SU-DHL-6 (cell line): ENCODE measurements around the gene VTI1A.

ENCODE experiments used
- H2AFZ ChIP-seq: fragments of 200-600 bp; sonication (generic); 2 replicates; pipeline ENCODE4 v1.6.1; 2014; ENCODE audit warnings: low read depth, mild to moderate bottlenecking, moderate library complexity, mixed read lengths, antibody characterized with exemption, low read length; ENCODE audit not compliant: severe bottlenecking
- H3F3A ChIP-seq: fragments of 200-600 bp; shearing (Covaris generic); 2 replicates; pipeline ENCODE4 v1.6.0; 2016; ENCODE audit warnings: antibody characterized with exemption, mild to moderate bottlenecking; ENCODE audit not compliant: insufficient read depth
- H3K27ac ChIP-seq: fragments of 200-600 bp; sonication (generic); 2 replicates; pipeline ENCODE4 v1.5.1; 2016; ENCODE audit warnings: low read depth, mild to moderate bottlenecking, low read length, moderate library complexity, mixed read lengths
- H3K27me3 ChIP-seq: fragments of 200-600 bp; sonication (generic), shearing (Covaris generic); 2 replicates; pipeline ENCODE4 v1.6.0; 2014; ENCODE audit warnings: mild to moderate bottlenecking, low read length
- H3K36me3 ChIP-seq: fragments of 200-600 bp; sonication (generic); 2 replicates; pipeline ENCODE4 v1.6.1; 2014; ENCODE audit warnings: mild to moderate bottlenecking, low read length, mixed read lengths
- H3K4me2 ChIP-seq: fragments of 300-600, 200-600 bp; shearing (Covaris generic), sonication (generic); 2 replicates; pipeline ENCODE4 v1.6.0; 2014; ENCODE audit warnings: low read length, low read depth, mild to moderate bottlenecking; ENCODE audit not compliant: poor library complexity, severe bottlenecking
- H3K4me3 ChIP-seq: fragments of 200-600 bp; sonication (generic); 2 replicates; pipeline ENCODE4 v1.5.1; 2014; ENCODE audit warnings: antibody characterized with exemption, low read length, mild to moderate bottlenecking, mixed read lengths; ENCODE audit not compliant: insufficient read depth, poor library complexity, severe bottlenecking
- H3K79me2 ChIP-seq: fragments of 200-600 bp; sonication (generic); 2 replicates; pipeline ENCODE4 v1.6.1; 2014; ENCODE audit warnings: mild to moderate bottlenecking, low read length, moderate library complexity; ENCODE audit not compliant: insufficient read depth
- H3K9ac ChIP-seq: fragments of 200-600 bp; sonication (generic); 2 replicates; pipeline ENCODE4 v1.7.0; 2014; ENCODE audit warnings: mild to moderate bottlenecking, low read length
- H3K9me2 ChIP-seq: fragments of 200-600 bp; sonication (generic); replicated peaks from 2 replicates; pipeline ENCODE4 v1.6.1; 2014; ENCODE audit warnings: low read length; ENCODE audit not compliant: insufficient read depth
- H3K9me3 ChIP-seq: fragments of 200-600 bp; sonication (generic); 2 replicates; pipeline ENCODE4 v1.6.1; 2014; ENCODE audit warnings: low read length, mixed read lengths; ENCODE audit not compliant: insufficient read depth
- H4K20me1 ChIP-seq: fragments of 200-600 bp; sonication (generic); 2 replicates; pipeline ENCODE4 v1.6.1; 2014; ENCODE audit warnings: low read depth, mild to moderate bottlenecking, antibody characterized with exemption, low read length, moderate library complexity, mixed read lengths
- EZH2phosphoT487 ChIP-seq: fragments of 200-600 bp; sonication (generic), shearing (Covaris generic); conservative IDR thresholded peaks from 2 replicates; pipeline ENCODE4 v1.6.1; 2018; ENCODE audit warnings: mild to moderate bottlenecking, antibody characterized with exemption, low read length, moderate library complexity, mixed read lengths
- TF ChIP-seq, protein P1 (sequence below): fragments of 200-600 bp; sonication (generic); IDR thresholded peaks from one replicate; pipeline ENCODE4 v1.5.1; 2017; ENCODE audit warnings: antibody characterized with exemption, mild to moderate bottlenecking, low read length, moderate library complexity; ENCODE audit not compliant: insufficient read depth, poor library complexity, severe bottlenecking

The VTI1A gene

DNA sequence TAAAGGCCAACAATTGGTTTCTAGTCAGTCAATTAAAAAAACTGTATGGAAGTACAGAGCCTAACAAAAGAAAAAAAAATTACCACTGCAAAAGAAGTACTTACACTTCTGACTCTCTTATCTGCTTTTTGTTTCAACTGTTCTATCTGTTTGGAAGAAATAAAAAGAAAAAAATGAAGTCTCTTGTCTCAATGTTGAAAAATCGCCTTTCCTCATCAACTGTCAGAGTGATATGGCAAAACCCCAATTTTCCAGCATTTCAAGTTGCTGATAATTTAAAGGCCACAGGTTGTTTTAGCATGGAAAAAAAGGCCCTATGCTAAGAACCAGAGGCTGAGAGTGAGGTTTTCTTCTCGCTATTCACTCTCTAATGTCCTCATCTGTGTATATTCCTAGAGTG, 13.9 kb upstream of the VTI1A start:
- Histone ChIP-seq H3F3A (peaks cover 10% of the 10 kb centered on the region; the same call in 1 of the 2 replicates), H3K36me3 (peaks cover 48% of the 10 kb centered on the region), H3K27me3 (no peaks in the 10 kb centered on the region), H4K20me1 (no peaks in the 10 kb centered on the region), H3K9me2 (no peaks in the 10 kb centered on the region), H3K79me2 (no peaks in the 10 kb centered on the region), H3K4me2 (no peak overlapping the region), H3K9me3 (no peaks in the 10 kb centered on the region), H3K27ac (no peak overlapping the region), H3K4me3 (no peak overlapping the region), H3K9ac (no peak overlapping the region), H2AFZ (no peak overlapping the region)
- TF ChIP-seq, protein P1, sequence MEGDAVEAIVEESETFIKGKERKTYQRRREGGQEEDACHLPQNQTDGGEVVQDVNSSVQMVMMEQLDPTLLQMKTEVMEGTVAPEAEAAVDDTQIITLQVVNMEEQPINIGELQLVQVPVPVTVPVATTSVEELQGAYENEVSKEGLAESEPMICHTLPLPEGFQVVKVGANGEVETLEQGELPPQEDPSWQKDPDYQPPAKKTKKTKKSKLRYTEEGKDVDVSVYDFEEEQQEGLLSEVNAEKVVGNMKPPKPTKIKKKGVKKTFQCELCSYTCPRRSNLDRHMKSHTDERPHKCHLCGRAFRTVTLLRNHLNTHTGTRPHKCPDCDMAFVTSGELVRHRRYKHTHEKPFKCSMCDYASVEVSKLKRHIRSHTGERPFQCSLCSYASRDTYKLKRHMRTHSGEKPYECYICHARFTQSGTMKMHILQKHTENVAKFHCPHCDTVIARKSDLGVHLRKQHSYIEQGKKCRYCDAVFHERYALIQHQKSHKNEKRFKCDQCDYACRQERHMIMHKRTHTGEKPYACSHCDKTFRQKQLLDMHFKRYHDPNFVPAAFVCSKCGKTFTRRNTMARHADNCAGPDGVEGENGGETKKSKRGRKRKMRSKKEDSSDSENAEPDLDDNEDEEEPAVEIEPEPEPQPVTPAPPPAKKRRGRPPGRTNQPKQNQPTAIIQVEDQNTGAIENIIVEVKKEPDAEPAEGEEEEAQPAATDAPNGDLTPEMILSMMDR = no peak
- no peak for TF ChIP-seq EZH2phosphoT487

DNA sequence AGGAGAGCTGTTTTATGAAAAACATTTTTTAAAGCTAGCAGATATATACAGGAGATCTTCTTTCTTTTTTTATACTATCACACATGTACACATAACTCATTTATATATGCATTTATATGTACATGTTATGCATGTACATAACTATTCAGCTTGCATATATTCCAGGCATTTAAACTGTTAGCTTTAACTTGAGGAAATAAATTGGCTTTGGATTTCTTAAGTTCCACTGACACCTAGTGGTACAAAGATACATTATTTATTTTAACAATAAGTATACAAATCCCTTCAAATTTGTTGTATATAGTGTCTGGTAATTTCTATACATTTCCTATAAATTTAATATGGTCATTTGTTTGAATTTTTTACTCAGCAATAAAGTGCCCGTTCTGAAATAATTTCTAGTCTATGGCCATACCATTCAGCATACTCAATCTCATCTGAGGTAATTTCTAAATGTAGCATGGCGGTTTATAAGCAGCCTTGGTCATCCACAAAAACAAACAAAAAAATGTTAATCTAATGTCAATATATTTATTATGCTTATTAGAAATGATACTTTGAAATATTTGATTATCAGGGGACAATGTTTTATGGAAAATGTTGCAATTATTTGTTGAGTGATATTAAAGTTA, 11.9 kb upstream of the VTI1A start:
- Histone ChIP-seq H4K20me1 (no peaks in the 10 kb centered on the region), H3F3A (peaks cover 10% of the 10 kb centered on the region; the same call in 1 of the 2 replicates), H3K36me3 (peaks cover 56% of the 10 kb centered on the region), H3K27ac (no peak overlapping the region), H3K4me3 (no peak overlapping the region), H3K9me3 (no peaks in the 10 kb centered on the region), H3K79me2 (no peaks in the 10 kb centered on the region), H2AFZ (no peak overlapping the region), H3K9me2 (no peaks in the 10 kb centered on the region), H3K4me2 (no peak overlapping the region), H3K9ac (no peak overlapping the region), H3K27me3 (no peaks in the 10 kb centered on the region)
- no peak for TF ChIP-seq EZH2phosphoT487
- TF ChIP-seq, protein P1 = peak; percentile 34

DNA sequence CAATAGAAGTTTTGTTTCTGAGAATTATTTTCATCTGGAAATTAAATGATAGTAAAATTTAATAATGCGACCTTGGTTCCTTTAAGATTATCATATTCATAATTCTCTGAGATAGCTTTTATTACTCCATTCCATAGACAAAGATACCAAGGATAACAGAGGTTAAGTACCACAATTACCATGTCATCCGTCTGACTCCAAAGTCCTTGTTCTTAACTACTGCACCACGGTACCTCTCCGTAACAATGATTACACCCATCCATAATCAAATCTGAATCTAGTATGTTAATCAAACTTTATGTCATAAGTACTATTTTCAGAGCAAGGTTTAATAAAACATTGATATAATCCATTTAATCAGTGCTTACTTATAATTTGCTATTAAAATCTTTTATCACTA, 8.7 kb upstream of the VTI1A start:
- H3K4me3 ChIP-seq = no peak overlapping the region
- peaks cover 53% of the 10 kb centered on the region for H3K36me3 ChIP-seq
- TF ChIP-seq EZH2phosphoT487 = no peak
- TF ChIP-seq, protein P1 = no peak
- H3K9me3 ChIP-seq = no peaks in the 10 kb centered on the region
- H3K27ac ChIP-seq = no peak overlapping the region
- peaks cover 11% of the 10 kb centered on the region; the same call in 1 of the 2 replicates for H3F3A ChIP-seq
- H3K4me2 ChIP-seq = no peak overlapping the region
- no peaks in the 10 kb centered on the region for H3K27me3 ChIP-seq
- no peaks in the 10 kb centered on the region for H4K20me1 ChIP-seq
- H3K9me2 ChIP-seq = no peaks in the 10 kb centered on the region
- H3K79me2 ChIP-seq = peaks cover 3% of the 10 kb centered on the region; the same call in 1 of the 2 replicates
- H3K9ac ChIP-seq = no peak overlapping the region
- H2AFZ ChIP-seq = no peak overlapping the region
